GM20431 (cell line): ENCODE results near the gene C10orf90.
"Not testable (repeated sequence)": the region's sequence is repeated elsewhere in the genome, so short reads cannot be mapped to it uniquely, and the experiment has no call there.

Experiments
- in situ Hi-C: fragments of 300-500 bp; cut with MseI, MboI; formaldehyde crosslinking; loops from one replicate; pipeline ENCODE4 v1.15.0; 2020; ENCODE audit warnings: low sequenced_read_pairs; ENCODE audit not compliant: unreplicated experiment

C10orf90 gene

DNA sequence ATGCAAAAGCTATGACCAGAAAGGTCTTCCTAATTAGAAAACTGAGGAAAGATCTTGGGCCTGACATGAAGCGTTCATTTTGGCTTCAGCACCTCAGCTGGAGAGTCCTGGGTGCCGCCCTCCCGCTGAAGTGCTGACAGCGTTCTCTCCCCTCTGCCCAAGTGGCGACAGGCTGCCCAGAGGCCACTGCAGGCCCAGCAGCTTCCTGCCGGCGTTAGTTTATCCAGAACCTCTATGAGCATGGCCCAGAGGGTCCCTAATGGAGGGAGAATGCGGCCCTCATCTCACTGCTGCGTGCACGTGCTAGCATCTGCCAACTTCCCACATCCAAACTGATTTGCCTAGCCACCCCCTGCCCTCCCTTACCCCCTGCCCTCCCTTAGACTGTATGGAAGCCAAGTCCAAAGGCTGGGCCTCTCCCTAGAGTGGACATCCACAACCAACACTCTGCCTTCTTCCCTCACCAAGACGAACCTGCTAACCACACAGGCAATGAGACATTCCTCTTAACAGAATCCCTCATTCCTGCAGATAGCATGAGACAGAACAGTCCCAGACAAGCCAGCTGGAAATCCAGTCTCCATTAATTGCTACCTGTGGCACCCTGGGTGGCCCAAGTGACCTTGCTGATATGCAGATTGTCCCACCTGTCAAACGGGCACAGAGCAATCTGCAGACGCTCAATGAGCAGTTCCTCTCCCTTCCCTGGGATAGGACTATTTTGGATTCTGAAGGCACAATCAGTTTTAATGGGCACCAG is 108.4 kb downstream of the C10orf90 start:
- in situ Hi-C loops, result no loop called here

GRCh38 chr10:126561294-126561920 is 109.1 kb downstream of the C10orf90 start:
- in situ Hi-C loops, result no loop called here

DNA sequence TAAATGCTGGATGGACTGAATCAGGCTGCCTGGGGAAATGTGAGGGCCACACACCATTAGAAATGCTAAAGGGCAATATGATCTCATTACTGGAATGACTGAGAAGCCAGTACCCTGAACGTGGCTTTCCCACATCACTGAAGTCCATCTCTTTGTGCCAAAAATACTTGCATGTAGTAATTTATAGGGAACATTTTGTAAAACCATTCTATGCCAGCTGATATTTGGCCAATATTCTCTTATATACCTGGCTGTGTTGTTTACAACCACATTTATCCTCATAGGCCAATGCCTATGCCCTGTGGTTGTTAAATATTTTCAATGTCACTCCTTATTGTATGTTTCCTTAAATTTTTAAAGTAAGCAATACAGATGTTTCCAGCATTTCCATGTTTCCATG is 111.6 kb downstream of the C10orf90 start:
- in situ Hi-C loops, result no loop called here

DNA sequence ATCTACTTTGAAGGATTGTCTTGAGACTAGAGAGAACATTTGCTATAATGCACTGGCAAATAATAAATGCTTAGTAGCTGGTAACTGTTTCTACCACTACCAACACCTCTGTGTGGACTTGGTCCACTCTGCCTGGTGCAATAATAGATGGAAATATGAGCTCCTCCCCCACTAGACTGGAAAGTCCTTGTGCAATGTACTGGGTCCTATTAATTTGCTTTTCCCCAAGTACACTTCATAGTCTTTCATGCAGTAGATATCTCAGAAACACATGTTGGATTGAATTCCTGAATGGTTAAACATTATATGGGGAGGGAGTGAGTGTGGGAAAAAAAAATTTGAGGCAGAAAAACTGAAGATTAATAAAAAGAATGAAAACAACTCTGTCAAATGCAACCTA is 119.3 kb downstream of the C10orf90 start:
- in situ Hi-C loops, result no loop called here

- in situ Hi-C loops, result not testable (repeated sequence)
These were observed 119.9 kb downstream of the C10orf90 start for GRCh38 chr10:126550586-126550985.

GRCh38 chr10:126549344-126549743 is 121.1 kb downstream of the C10orf90 start:
- in situ Hi-C loops, result no loop called here

- in situ Hi-C loops, result no loop called here
These were observed 125.9 kb downstream of the C10orf90 start for GRCh38 chr10:126544565-126544964.

DNA sequence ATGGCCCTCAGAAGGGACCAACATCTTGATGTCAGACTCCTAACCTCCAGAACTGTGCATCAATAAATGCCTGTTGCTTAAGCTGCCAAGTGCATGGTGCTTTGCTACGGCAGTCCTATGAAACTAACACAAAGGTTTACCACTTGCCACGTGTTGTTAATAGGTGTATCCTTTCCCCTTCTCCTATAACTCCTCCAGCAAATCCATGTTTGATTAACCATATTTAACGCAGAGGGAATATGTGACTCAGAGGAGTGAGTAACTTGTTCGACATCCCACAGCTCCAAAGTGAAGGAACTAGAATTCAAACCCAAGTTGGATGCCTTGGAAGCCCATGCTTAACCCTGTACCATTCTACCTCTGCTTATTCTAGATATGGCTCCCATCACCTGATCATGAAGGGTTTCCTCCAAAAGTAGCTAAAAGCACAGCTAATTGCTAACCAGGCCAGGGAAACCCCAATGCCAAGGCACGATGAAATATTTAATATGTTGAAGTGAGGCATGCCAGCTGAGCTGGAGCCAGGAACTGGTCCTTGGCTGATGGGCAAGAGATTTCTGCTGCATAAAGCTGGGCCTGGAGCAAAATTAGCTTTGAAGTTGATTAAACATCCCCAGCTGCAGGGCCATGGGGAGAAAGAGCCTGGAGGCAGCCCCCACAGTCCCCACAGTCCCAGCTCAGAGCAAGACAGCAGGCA is 131.9 kb downstream of the C10orf90 start:
- in situ Hi-C loops, result no loop called here

- in situ Hi-C loops, result no loop called here
These were observed 133.8 kb downstream of the C10orf90 start for GRCh38 chr10:126536656-126537055.

DNA sequence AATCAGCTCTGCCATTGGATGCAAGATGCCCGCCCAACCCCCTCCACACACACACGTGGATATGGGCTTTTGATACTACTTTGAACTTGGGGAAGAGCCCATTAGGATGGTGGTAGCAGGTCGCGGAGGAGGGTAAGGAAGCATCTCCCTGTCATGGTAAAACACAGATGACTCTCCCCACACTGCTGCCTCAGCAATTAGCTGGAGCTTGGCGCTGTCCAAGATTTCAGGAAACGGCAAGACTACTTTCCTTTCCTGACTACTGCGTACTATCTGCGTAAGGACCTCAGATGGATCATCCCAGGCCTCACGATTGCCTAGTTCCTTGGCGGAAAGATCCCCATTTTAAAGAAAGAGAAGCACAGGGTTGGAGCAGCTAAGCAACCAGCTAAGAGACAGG is 134.3 kb downstream of the C10orf90 start:
- in situ Hi-C loops, result no loop called here

GRCh38 chr10:126533644-126534043 is 136.8 kb downstream of the C10orf90 start:
- in situ Hi-C loops, result no loop called here

DNA sequence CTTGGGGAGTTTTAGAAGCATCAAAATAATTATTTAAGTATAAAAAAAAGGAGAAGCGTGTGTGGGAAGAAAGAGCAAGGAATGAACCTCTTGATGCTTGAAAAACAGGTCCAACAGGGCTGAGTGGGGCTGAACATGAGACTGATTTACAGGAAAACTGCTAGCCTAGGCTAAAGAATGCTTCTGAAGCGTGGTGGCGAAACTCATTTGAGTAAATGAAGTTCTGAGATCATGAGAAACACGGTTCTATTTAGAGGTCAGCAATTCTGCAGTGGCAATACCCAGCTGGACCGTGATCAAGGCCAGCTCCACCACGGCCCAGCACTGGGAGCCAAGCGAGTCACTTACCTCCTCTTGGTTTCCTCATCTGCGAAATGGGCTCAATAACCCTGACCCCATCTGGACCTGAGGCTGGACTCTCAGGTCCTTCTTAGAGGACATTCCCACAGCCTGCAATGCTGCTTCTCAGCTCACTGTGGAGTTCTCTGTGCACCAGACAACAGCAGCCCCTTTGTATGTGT is 142.1 kb downstream of the C10orf90 start:
- in situ Hi-C loops, result no loop called here

- in situ Hi-C loops, result no loop called here
These were observed 142.7 kb downstream of the C10orf90 start for GRCh38 chr10:126527645-126528314.

DNA sequence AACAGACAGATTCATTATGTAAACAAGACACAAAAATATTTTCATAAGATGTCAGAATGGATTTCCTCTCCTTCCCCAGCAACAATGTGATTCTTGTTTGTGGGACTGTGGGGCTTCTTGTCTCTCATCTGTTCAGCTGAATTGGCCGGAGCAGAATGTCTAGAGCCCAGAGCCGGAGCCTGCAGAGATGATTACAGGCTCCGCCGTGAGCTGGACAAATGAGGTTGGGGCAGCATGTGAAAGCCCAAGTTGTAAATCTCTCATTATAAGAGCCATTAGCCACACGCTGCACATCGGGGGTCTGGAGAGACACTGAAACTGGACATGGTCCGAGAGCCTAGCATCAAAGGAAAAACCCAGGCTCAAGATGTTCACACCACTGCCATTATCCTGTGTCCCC is 145.2 kb downstream of the C10orf90 start:
- in situ Hi-C loops, result no loop called here

GRCh38 chr10:126524526-126524925 is 146.0 kb downstream of the C10orf90 start:
- in situ Hi-C loops, result no loop called here

GRCh38 chr10:126523071-126523470 is 147.4 kb downstream of the C10orf90 start:
- in situ Hi-C loops, result no loop called here

GRCh38 chr10:126521399-126521798 is 149.1 kb downstream of the C10orf90 start:
- in situ Hi-C loops, result no loop called here

DNA sequence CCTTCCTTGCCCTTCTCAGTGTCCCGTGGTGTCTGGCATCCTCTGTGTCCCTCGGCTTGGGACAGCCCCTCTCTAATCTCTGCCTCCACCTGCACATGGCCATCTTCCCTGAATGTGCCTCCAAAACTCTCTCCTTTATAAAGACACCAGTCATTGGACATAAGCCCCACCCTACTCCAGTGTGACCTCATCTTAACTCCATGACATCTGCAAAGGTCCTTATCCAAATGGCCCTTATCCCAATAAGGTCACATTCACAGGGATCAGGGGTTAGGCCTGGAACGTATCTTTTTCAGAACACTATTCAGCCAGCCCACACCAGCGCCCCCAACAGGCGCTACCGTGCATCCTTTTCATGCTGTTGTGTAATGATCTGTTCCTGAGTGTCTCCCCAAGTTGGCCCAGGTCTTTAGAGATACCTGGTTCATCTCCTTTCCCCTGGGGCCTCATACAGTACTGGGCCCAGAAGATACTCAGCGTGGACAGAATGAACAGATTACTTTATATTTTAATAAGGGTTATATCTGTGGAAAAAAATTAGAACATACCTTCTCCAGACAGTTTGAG is 149.7 kb downstream of the C10orf90 start:
- in situ Hi-C loops, result no loop called here

- in situ Hi-C loops, result no loop called here
These were observed 150.5 kb downstream of the C10orf90 start for GRCh38 chr10:126519992-126520391.

- in situ Hi-C loops, result no loop called here
These were observed 151.3 kb downstream of the C10orf90 start for GRCh38 chr10:126519185-126519584.
